TTC549 (cell line): ENCODE results near the gene TEX9.
"Not testable (repeated sequence)": the region's sequence is repeated elsewhere in the genome, so short reads cannot be mapped to it uniquely, and the experiment has no call there.

Experiments
- FAIRE-seq: peaks from 2 replicates; lab custom pipeline; 2012; peaks lifted over from hg19 to GRCh38; lab: Jason Lieb, UNC

Gene TEX9

DNA sequence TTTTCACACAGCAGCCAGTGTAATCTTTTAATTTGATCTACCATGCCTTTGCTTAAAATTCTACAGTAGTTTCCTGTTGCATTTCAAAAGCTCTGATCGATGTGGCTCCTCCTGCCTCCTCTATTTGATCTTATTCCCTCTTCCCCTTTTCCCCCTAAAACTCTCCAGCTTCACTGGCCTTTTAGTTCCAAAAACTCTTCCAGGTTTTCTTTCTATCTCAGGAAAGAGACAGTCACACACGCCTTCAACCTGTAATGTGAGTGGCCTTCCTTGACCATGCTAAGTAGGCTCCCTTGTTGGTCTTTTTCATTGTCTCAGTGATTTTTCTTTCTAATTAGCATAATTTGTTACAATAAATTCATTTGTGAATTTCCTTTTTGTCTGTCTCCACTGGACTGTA lies 985 bp downstream of the TEX9 start:
- FAIRE-seq: no peak

- no peak for FAIRE-seq
Observed at GRCh38 chr15:56367156-56367555, 1.9 kb downstream of the TEX9 start.

DNA sequence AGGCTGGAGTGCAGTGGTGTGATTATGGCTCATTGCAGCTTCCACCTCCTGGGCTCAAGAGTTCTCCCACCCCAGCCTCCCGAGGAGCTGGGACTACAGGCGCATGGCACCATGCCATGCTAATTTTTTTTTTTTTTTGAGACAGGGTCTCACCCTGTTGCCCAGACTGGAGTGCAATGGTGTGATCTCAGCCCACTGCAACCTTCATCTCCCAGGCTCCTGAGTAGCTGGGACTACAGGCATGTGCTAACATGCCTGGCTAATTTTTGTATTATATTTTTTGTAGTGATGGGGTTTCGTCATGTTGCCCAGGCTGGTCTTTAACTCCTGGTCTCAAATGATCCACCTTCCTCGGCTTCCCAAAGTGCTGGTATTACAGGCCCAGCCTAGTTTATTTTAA lies 4.0 kb downstream of the TEX9 start:
- no peak for FAIRE-seq

DNA sequence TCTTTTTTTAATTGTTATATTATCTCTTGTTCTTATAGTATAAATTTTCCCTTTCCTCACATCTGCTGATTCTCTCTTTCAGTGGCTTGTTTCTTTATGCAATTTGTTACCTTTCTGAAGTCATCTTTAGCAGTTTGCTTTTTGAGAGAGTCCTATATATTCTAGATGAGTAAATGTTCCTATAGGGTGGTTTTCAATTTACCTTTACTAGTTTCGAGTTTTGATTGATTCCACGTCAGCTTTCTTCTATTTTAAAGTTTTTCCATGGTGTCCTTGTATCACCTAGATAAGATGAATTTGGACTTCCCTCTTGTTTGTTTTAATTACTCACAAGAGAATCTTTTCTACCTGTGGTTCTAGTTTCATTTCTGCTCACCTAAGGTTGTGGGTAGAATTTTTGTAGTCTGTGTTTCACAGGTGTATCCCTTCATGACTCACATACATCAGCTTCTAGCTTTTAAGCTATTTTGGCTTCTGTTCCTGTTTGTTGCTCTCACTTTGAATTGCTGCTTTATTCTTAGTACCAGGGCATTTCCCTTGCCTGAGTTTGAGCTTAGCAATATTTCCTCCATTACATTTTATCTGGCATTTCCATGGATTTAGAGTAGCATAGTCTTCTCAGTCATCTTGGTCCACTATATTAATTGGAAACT lies 6.4 kb downstream of the TEX9 start:
- no peak for FAIRE-seq

GRCh38 chr15:56374693-56375092 lies 9.5 kb downstream of the TEX9 start:
- not testable (repeated sequence) for FAIRE-seq

- not testable (repeated sequence) for FAIRE-seq
Observed at GRCh38 chr15:56377822-56378221, 12.6 kb downstream of the TEX9 start.

DNA sequence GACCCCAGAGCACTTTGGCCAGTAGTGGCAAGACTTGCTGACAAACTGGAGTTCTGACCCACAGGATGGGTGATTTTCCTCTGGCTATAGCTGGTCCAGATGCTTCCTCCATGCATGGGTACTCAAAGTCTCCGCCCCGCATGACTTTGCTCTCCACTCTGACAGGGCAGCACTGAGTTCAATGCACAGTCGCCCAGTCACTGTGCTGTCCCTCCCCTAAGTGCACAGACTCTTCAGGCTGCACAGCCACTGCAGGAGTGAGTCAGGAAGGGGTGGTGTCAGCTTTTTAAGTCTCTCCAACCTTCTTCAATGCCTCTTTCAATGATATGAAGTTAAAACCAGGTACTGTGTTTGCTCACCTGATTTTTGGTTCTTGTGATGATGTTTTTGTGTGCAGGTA lies 17.8 kb downstream of the TEX9 start:
- no peak for FAIRE-seq

GRCh38 chr15:56385908-56386307 lies 20.7 kb downstream of the TEX9 start:
- FAIRE-seq: no peak

DNA sequence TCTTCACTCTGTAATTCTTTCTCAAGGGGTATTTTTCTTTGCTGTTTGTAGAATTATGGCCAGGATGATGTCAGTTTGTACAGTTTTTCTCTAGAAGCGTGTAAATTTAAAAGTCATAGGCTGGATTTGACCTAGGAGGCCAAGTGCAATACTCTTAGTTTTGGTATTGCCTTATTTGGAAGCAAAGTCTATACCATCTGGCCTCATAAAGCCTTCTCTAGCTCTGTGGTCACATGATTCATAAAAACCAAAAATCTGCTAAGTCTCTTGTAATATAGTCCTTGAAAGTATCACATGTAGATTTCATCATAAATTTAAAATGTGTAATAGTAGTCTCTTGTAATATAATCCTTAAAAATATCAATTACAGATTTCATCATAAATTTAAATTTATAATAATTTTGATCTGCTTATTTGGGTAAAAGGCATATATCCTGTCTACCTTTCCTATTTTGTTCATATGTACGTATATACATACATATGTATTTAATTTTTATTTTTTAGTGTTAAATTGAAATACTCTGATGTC lies 25.6 kb downstream of the TEX9 start:
- no peak for FAIRE-seq

DNA sequence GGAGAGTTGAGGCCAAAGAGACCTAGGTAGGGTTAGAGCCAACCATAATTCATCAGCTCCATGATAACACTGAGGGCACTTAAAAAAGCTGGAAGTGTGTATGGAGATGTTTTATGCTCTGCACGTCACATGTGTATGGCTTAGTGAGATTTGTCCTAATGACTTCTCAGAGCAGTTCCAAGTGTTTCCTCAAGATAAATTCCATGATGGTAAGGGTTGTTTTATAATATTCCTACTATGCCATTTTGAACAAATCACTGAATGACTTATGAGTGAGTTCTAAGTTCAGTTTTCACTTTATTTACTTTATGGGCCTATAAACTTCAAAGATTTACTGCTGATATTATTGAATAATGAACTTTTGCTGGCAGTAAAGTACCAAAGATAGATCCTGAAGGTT lies 28.1 kb downstream of the TEX9 start:
- FAIRE-seq: no peak

GRCh38 chr15:56394909-56395308 lies 29.7 kb downstream of the TEX9 start:
- FAIRE-seq: no peak

GRCh38 chr15:56397325-56397724 lies 32.1 kb downstream of the TEX9 start:
- not testable (repeated sequence) for FAIRE-seq

GRCh38 chr15:56399209-56399608 lies 34.0 kb downstream of the TEX9 start:
- FAIRE-seq: not testable (repeated sequence)

DNA sequence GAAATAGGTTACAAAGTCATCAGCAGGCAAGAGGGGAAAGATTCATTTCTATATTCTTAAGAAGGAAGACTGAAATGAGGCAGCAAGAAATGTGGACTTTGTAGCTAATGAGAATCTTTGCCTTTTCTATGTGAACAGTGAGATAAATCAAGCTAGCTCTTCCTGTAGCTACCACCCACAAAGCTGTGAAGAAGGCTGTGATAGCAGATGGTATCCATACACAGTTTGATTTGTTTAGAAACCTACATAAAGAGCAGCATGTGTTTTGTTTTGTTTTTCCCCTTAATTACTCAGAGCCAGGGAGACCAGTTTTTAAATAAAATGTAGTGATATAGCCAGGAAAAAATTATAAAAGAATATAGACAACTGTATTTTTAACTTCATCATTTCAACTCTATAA lies 45.5 kb downstream of the TEX9 start:
- FAIRE-seq: no peak

DNA sequence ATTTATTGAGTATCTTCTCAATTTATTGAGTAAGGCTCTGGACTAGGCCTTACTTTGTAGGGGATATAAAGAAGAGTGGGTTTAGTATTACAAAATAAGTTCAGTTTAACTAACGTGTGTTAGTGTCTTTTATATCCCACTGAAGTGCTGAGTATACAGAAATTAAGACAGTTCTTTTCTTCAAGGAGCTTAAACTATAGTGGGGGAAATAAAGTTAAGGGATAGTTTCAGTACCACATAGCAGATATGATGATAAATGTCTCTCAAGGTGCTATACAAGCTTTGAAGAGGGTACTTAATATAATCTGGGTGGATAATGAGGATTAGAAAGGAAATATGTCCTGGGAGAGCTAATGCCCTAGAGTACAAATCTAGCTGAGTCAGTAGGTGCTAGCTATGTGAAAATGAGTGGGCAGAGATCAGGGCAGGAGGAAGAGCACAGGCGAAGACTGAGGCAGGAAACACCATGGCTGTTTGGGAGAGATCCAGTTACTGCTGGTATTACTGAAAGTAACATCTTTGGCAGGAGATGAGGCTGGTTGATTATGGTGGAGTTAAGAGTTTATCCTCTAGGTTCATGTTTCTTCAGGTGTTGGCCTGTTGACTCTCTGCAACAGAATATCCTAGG lies 46.0 kb downstream of the TEX9 start:
- no peak for FAIRE-seq

- FAIRE-seq: peak; percentile 100
Observed at GRCh38 chr15:56413114-56413733, 48.0 kb downstream of the TEX9 start.

DNA sequence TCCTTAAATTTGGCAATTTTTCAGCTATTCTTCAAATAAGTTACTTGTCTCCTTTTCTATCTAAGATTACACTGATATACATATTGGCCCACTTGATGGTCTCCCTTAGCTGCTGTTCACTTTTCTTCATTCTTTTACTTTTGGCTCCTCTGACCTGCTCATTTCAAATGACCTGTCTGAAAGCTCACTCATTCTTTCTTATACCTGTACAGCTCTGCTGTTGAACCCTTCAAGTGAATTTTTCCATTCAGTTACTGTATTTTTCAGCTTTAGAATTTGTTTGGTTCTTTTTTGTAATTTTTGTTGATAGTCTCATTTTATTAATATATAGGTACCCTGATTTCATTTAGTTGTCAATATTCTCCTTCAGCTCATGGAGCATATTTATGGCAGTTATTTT lies 60.0 kb downstream of the TEX9 start:
- no peak for FAIRE-seq

GRCh38 chr15:56425976-56426375 lies 60.8 kb downstream of the TEX9 start:
- FAIRE-seq: no peak

- FAIRE-seq: peak; percentile 88
Observed at GRCh38 chr15:56428821-56429458, 63.7 kb downstream of the TEX9 start.

DNA sequence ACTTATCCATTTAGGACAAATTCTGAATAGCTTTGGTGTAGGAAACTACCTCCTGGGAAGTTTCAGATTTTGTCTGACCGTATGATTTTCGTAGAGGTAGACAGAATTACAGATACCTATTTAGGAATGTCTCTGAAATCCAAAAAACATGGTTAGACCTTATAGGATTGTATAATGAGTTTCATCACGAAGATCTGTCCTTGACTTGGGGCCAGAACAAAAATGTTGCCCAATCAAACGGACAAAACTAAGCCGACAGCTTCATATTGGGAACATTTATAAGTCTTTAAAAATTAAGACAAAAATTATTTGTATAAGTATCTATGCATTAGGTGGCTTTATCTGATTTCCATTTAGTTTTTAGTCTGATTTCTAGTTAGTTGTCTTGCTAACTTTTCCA lies 67.1 kb downstream of the TEX9 start:
- no peak for FAIRE-seq

GRCh38 chr15:56440214-56440770 lies 75.1 kb downstream of the TEX9 start:
- no peak for FAIRE-seq

DNA sequence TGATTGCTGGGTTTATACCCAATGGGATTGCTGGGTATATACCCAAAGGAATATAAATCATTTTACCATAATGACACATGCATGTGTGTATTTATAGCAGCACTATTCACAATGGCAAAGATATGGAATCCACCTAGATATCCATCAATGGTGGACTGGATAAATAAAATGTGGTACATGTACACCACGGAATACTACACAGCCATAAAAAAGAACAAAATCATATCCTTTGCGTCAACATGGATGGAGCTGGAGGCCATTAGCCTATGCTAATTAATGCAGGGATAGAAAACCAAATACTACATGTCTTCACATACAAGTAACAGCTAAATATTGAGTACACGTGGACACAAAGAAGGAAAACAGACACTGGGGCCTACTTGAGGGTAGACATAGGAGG lies 77.1 kb downstream of the TEX9 start:
- FAIRE-seq: no peak

GRCh38 chr15:56445746-56446145 lies 80.5 kb downstream of the TEX9 start:
- FAIRE-seq: no peak
